Hepatocyte (in vitro differentiated cells): ENCODE data around the gene ANXA2.

ENCODE experiments used
- CTCF ChIP-seq: fragments of 200-600 bp; sonication (generic); IDR thresholded peaks from 2 replicates; pipeline ENCODE4 v1.5.1; 2016; ENCODE audit warnings: antibody characterized with exemption, mild to moderate bottlenecking; ENCODE audit not compliant: poor library complexity
- EZH2 ChIP-seq: fragments of 200-600 bp; sonication (generic); IDR thresholded peaks from 2 replicates; pipeline ENCODE4 v1.6.1; 2016; ENCODE audit warnings: antibody characterized with exemption, mild to moderate bottlenecking, borderline replicate concordance
- EZH2phosphoT487 ChIP-seq: fragments of 200-600 bp; sonication (generic); IDR thresholded peaks from one replicate; pipeline ENCODE4 v1.6.1; 2018; ENCODE audit warnings: antibody characterized with exemption, mild to moderate bottlenecking, low read depth, moderate library complexity; ENCODE audit not compliant: unreplicated experiment, severe bottlenecking

DNA sequence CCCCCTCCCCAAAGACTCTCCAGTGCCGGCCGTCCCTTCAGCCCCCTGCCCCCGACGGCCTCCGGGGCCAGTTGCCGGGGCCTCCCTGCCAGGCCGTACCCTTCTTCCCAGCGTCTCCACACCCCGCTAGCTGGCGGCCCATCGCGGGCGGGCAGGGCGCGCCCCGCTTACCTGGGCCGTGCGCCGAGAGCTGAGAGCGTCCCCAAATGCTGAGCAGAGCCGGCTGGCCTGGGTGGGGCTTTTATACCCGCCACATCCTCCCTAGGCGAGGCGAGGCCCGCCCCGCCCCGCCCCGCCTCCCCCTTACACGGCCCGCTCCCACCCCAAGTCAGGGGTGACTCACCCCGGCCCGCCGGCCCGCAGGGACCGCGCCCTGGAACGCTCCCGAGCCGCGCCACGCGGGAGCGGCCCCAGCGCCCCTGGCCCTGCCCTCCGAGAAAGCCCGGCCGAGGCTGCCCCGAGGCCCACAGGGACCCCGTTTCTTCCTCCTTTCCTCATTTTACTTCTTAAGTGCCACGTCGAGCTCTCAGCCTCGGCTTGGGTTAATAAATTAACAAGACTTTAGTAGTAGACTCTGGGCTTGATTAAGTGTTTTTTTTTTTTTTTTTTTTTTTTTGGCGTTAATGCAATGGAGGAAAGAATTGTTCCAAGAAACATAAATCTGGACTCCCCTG lies at the start of gene ANXA2:
- TF ChIP-seq CTCF, result no peak
- TF ChIP-seq EZH2, result no peak
- no peak for TF ChIP-seq EZH2phosphoT487
